SK-N-SH treated with all-trans-retinoic acid at 6 μM for 48 hours (cell line): ENCODE data around the gene EFNB2.

Experiments used
- ATAC-seq: fragments of 200-7000 bp; cut with Tn5 transposase; 3 replicates; pipeline ENCODE4 v1.9.1; 2020; ENCODE audit warnings: mild to moderate bottlenecking, moderate library complexity
- ARNTL ChIP-seq: fragments of 450-650 bp; formaldehyde crosslinking; IDR thresholded peaks from 2 replicates; pipeline ENCODE4 v1.5.0; 2020; ENCODE audit warnings: low read depth, mild to moderate bottlenecking, moderate library complexity, borderline replicate concordance
- BACH2 ChIP-seq: fragments of 250-450 bp; sonication (Bioruptor Pico); IDR thresholded peaks from 2 replicates; pipeline ENCODE4 v1.9.0; 2021; ENCODE audit warnings: mild to moderate bottlenecking, borderline replicate concordance
- CREB5 ChIP-seq: fragments of 250-450 bp; sonication (Bioruptor Pico); IDR thresholded peaks from 2 replicates; pipeline ENCODE4 v1.5.1; 2020; ENCODE audit warnings: low read depth, mild to moderate bottlenecking, moderate library complexity
- CSDC2 ChIP-seq: fragments of 250-450 bp; sonication (Bioruptor Pico); IDR thresholded peaks from 2 replicates; pipeline ENCODE4 v1.5.0; 2020; ENCODE audit warnings: mild to moderate bottlenecking, moderate library complexity
- CSRNP3 ChIP-seq: fragments of 250-450 bp; sonication (Bioruptor Pico); IDR thresholded peaks from 2 replicates; pipeline ENCODE4 v1.5.1; 2021; ENCODE audit warnings: mild to moderate bottlenecking, moderate library complexity
- GLIS3 ChIP-seq: fragments of 250-450 bp; sonication (Bioruptor Pico); IDR thresholded peaks from 2 replicates; pipeline ENCODE4 v1.5.0; 2020; ENCODE audit warnings: mild to moderate bottlenecking, moderate library complexity
- ISL1 ChIP-seq: fragments of 250-450 bp; sonication (Bioruptor Pico); IDR thresholded peaks from 2 replicates; pipeline ENCODE4 v2.1.2; 2022; ENCODE audit warnings: mild to moderate bottlenecking, moderate library complexity
- OSR1 ChIP-seq: fragments of 250-450 bp; sonication (Bioruptor Pico); IDR thresholded peaks from 2 replicates; pipeline ENCODE4 v1.8.0; 2022; ENCODE audit warnings: moderate library complexity, mild to moderate bottlenecking, inconsistent platforms
- PATZ1 ChIP-seq: fragments of 250-450 bp; sonication (Bioruptor Pico); IDR thresholded peaks from 2 replicates; pipeline ENCODE4 v1.8.0; 2020; ENCODE audit warnings: mild to moderate bottlenecking, moderate library complexity, borderline replicate concordance
- POU6F1 ChIP-seq: fragments of 250-450 bp; sonication (Bioruptor Pico); IDR thresholded peaks from 2 replicates; pipeline ENCODE4 v1.8.0; 2021; ENCODE audit warnings: low read depth, mild to moderate bottlenecking, moderate library complexity, borderline replicate concordance
- PPARA ChIP-seq: fragments of 250-450 bp; sonication (Bioruptor Pico); IDR thresholded peaks from 2 replicates; pipeline ENCODE4 v1.5.0; 2020; ENCODE audit warnings: mild to moderate bottlenecking, borderline replicate concordance
- RARB ChIP-seq: fragments of 250-450 bp; sonication (Bioruptor Pico); IDR thresholded peaks from 2 replicates; pipeline ENCODE4 v1.8.0; 2021; ENCODE audit warnings: mild to moderate bottlenecking, moderate library complexity
- SNAI2 ChIP-seq: fragments of 250-450 bp; sonication (Bioruptor Pico); IDR thresholded peaks from 2 replicates; pipeline ENCODE4 v1.5.0; 2020; ENCODE audit warnings: mild to moderate bottlenecking, moderate library complexity
- TCF4 ChIP-seq: fragments of 250-450 bp; sonication (Bioruptor Pico); IDR thresholded peaks from 2 replicates; pipeline ENCODE4 v1.8.0; 2021; ENCODE audit warnings: mild to moderate bottlenecking, moderate library complexity, borderline replicate concordance
- TOX ChIP-seq: fragments of 250-450 bp; sonication (Bioruptor Pico); IDR thresholded peaks from 2 replicates; pipeline ENCODE4 v1.8.0; 2021; ENCODE audit warnings: mild to moderate bottlenecking, moderate library complexity, borderline replicate concordance
- TSHZ2 ChIP-seq: fragments of 250-450 bp; sonication (Bioruptor Pico); IDR thresholded peaks from 2 replicates; pipeline ENCODE4 v1.5.0; 2020; ENCODE audit warnings: mild to moderate bottlenecking, moderate library complexity
- ZC3H10 ChIP-seq: fragments of 250-450 bp; sonication (Bioruptor Pico); IDR thresholded peaks from 2 replicates; pipeline ENCODE4 v1.5.1; 2021; ENCODE audit warnings: mild to moderate bottlenecking, moderate library complexity
- ZFP3 ChIP-seq: fragments of 250-450 bp; sonication (Bioruptor Pico); IDR thresholded peaks from 2 replicates; pipeline ENCODE4 v1.5.0; 2020; ENCODE audit warnings: mild to moderate bottlenecking, moderate library complexity
- ZFP30 ChIP-seq: fragments of 450-650 bp; formaldehyde crosslinking; IDR thresholded peaks from 2 replicates; pipeline ENCODE4 v1.5.0; 2022; ENCODE audit warnings: mild to moderate bottlenecking, moderate library complexity
- ZNF565 ChIP-seq: fragments of 450-650 bp; formaldehyde crosslinking; conservative IDR thresholded peaks from 2 replicates; pipeline ENCODE4 v1.5.0; 2020; ENCODE audit warnings: low read depth, mild to moderate bottlenecking, moderate library complexity
- ZNF70 ChIP-seq: fragments of 450-650 bp; formaldehyde crosslinking; IDR thresholded peaks from 2 replicates; pipeline ENCODE4 v1.5.0; 2020; ENCODE audit warnings: mild to moderate bottlenecking, moderate library complexity
- ZNF8 ChIP-seq: fragments of 450-650 bp; formaldehyde crosslinking; IDR thresholded peaks from 2 replicates; pipeline ENCODE4 v1.5.0; 2020; ENCODE audit warnings: mild to moderate bottlenecking, moderate library complexity

The EFNB2 gene

GRCh38 chr13:106491463-106491862 lies 44.0 kb downstream of the EFNB2 start:
- TF ChIP-seq SNAI2 (CRISPR knock-in tag) = no peak
- TF ChIP-seq ZNF565 (CRISPR knock-in tag) = no peak
- no peak for TF ChIP-seq ZFP30 (CRISPR knock-in tag)
- no peak for TF ChIP-seq ISL1
- no peak for TF ChIP-seq RARB (CRISPR knock-in tag)
- TF ChIP-seq POU6F1 (CRISPR knock-in tag) = no peak
- TF ChIP-seq OSR1 (CRISPR knock-in tag) = no peak
- TF ChIP-seq ARNTL (CRISPR knock-in tag) = no peak
- TF ChIP-seq PPARA = no peak
- no peak for TF ChIP-seq ZC3H10 (CRISPR knock-in tag)
- ATAC-seq = no peak

GRCh38 chr13:106490569-106491321 lies 44.7 kb downstream of the EFNB2 start:
- no peak for ATAC-seq
- no peak for TF ChIP-seq OSR1 (CRISPR knock-in tag)
- TF ChIP-seq GLIS3 = no peak
- no peak for TF ChIP-seq SNAI2 (CRISPR knock-in tag)
- TF ChIP-seq ISL1 = no peak
- no peak for TF ChIP-seq ZC3H10 (CRISPR knock-in tag)
- TF ChIP-seq CSRNP3 (CRISPR knock-in tag) = no peak
- TF ChIP-seq BACH2 (CRISPR knock-in tag) = no peak
- no peak for TF ChIP-seq ARNTL (CRISPR knock-in tag)
- no peak for TF ChIP-seq ZFP30 (CRISPR knock-in tag)
- no peak for TF ChIP-seq POU6F1 (CRISPR knock-in tag)
- TF ChIP-seq PATZ1 (CRISPR knock-in tag) = no peak
- TF ChIP-seq ZNF8 (CRISPR knock-in tag) = no peak
- no peak for TF ChIP-seq CREB5 (CRISPR knock-in tag)
- TF ChIP-seq ZFP3 = no peak
- no peak for TF ChIP-seq TCF4
- no peak for TF ChIP-seq ZNF565 (CRISPR knock-in tag)
- no peak for TF ChIP-seq ZNF70 (CRISPR knock-in tag)
- no peak for TF ChIP-seq CSDC2 (CRISPR knock-in tag)
- TF ChIP-seq TOX (CRISPR knock-in tag) = no peak
- no peak for TF ChIP-seq RARB (CRISPR knock-in tag)

GRCh38 chr13:106489849-106490568 lies 45.5 kb downstream of the EFNB2 start:
- no peak for ATAC-seq
- no peak for TF ChIP-seq POU6F1 (CRISPR knock-in tag)
- no peak for TF ChIP-seq ZFP30 (CRISPR knock-in tag)
- TF ChIP-seq ZFP3 = no peak
- no peak for TF ChIP-seq CREB5 (CRISPR knock-in tag)
- no peak for TF ChIP-seq TSHZ2 (CRISPR knock-in tag)
- TF ChIP-seq TOX (CRISPR knock-in tag) = no peak
- no peak for TF ChIP-seq ARNTL (CRISPR knock-in tag)
